ENCODE data around the gene BICC1. TPM values are rescaled to one million over a fixed set of nuclear protein-coding genes. Genes with fewer than 3 reads are reported as not detected.

Gene BICC1
- total RNA-seq, 2 donors from 2014 or later, result 8.3 to 15.7 TPM

- no peaks in the 10 kb centered on the region for H3K27me3 ChIP-seq
- no peaks in the 10 kb centered on the region for H3K9me3 ChIP-seq
- no peaks in the 10 kb centered on the region for H3K36me3 ChIP-seq
- DNase-seq (ENCODE audit: low spot score), result no peak
- peak overlapping the region; percentile 56 to 77 for H3K27ac ChIP-seq
- peak overlapping the region in 1 of 2 donors; percentile 21 for H3K4me3 ChIP-seq
- peaks cover 0 to 28% of the 10 kb centered on the region in 2 donors for H3K4me1 ChIP-seq
- TF ChIP-seq, protein P1, sequence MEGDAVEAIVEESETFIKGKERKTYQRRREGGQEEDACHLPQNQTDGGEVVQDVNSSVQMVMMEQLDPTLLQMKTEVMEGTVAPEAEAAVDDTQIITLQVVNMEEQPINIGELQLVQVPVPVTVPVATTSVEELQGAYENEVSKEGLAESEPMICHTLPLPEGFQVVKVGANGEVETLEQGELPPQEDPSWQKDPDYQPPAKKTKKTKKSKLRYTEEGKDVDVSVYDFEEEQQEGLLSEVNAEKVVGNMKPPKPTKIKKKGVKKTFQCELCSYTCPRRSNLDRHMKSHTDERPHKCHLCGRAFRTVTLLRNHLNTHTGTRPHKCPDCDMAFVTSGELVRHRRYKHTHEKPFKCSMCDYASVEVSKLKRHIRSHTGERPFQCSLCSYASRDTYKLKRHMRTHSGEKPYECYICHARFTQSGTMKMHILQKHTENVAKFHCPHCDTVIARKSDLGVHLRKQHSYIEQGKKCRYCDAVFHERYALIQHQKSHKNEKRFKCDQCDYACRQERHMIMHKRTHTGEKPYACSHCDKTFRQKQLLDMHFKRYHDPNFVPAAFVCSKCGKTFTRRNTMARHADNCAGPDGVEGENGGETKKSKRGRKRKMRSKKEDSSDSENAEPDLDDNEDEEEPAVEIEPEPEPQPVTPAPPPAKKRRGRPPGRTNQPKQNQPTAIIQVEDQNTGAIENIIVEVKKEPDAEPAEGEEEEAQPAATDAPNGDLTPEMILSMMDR (IDR thresholded peaks at IDR 0.05), result no peak
Measured at GRCh38 chr10:58756130-58756719, 243.6 kb downstream of the BICC1 start.

- TF ChIP-seq, protein P1 (IDR thresholded peaks at IDR 0.05), result no peak
- Histone ChIP-seq H3K27ac (peak overlapping the region in 1 of 2 donors; percentile 14), H3K36me3 (no peaks in the 10 kb centered on the region), H3K27me3 (no peaks in the 10 kb centered on the region), H3K4me3 (no peak overlapping the region), H3K9me3 (no peaks in the 10 kb centered on the region), H3K4me1 (peaks cover 0 to 28% of the 10 kb centered on the region in 2 donors)
- no peak for DNase-seq (ENCODE audit: low spot score)
Measured at GRCh38 chr10:58757352-58758065, 244.8 kb downstream of the BICC1 start.

DNA sequence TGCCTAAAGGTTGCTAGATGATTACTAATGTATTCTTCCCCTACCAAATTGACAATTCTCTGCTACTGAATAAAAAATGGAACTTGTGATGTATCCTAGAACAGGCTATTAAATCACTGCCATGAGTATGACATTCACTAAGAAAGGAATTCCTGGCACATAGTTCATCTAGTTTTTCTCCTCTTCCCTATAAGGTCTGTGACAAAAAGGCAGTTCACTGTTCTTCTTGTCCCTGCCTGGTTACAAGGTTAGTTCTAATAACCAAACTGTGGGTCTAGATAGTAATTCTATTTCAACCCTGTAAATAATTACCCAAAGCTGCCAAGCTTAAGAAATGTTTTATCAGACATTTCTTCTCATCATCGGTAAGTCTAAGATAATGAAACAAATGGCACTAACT, 245.6 kb downstream of the BICC1 start:
- Histone ChIP-seq H3K4me1 (peaks cover 0 to 28% of the 10 kb centered on the region in 2 donors), H3K27ac (peak overlapping the region in 1 of 2 donors; percentile 14), H3K4me3 (no peak overlapping the region), H3K36me3 (no peaks in the 10 kb centered on the region), H3K27me3 (no peaks in the 10 kb centered on the region), H3K9me3 (no peaks in the 10 kb centered on the region)
- DNase-seq (ENCODE audit: low spot score), result no peak
- TF ChIP-seq, protein P1 (IDR thresholded peaks at IDR 0.05), result no peak

DNA sequence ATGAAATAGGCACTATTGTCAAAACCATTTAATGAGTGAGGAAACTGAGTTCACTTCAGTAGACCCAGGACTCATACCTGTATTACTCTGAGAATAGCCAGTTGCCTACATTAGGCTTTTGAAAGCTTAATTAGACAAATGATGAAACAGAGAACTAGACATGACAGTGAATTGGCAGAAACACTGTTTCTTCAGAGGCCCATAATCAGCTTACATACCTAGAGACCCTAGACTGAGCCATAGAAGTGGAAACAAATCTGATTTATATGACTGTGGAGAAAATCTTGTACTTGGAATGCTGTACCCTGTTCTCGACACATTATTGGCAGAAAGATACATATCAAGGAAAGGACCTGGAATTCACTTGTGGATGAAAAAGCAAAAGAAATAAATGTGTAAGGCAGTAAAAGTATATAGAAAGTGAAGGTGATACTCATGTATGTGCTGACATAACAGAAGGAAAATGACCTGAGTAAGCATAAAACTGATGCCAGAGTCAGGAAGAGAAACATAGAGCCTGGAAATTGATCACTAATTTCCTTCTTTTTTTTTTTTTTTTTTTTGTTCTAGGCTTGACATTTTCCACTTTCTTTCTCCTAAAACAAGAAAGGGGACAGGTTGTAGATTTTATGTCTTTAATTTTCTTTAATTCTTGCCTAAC, 251.5 kb downstream of the BICC1 start:
- Histone ChIP-seq H3K27me3 (no peaks in the 10 kb centered on the region), H3K27ac (no peak overlapping the region), H3K9me3 (peaks cover 5 to 16% of the 10 kb centered on the region in 2 donors), H3K4me3 (no peak overlapping the region), H3K36me3 (no peaks in the 10 kb centered on the region), H3K4me1 (no peaks in the 10 kb centered on the region)
- no peak for DNase-seq (ENCODE audit: low spot score)
- TF ChIP-seq, protein P1 (IDR thresholded peaks at IDR 0.05), result no peak

- no peaks in the 10 kb centered on the region for H3K4me1 ChIP-seq
- DNase-seq (ENCODE audit: low spot score), result no peak
- TF ChIP-seq, protein P1 (IDR thresholded peaks at IDR 0.05), result no peak
- H3K4me3 ChIP-seq, result no peak overlapping the region
- no peaks in the 10 kb centered on the region for H3K27me3 ChIP-seq
- peaks cover 5 to 16% of the 10 kb centered on the region in 2 donors for H3K9me3 ChIP-seq
- no peak overlapping the region for H3K27ac ChIP-seq
- H3K36me3 ChIP-seq, result no peaks in the 10 kb centered on the region
Measured at GRCh38 chr10:58765910-58766309, 253.2 kb downstream of the BICC1 start.
